ENCODE measurements around the gene DOK1.

DNA sequence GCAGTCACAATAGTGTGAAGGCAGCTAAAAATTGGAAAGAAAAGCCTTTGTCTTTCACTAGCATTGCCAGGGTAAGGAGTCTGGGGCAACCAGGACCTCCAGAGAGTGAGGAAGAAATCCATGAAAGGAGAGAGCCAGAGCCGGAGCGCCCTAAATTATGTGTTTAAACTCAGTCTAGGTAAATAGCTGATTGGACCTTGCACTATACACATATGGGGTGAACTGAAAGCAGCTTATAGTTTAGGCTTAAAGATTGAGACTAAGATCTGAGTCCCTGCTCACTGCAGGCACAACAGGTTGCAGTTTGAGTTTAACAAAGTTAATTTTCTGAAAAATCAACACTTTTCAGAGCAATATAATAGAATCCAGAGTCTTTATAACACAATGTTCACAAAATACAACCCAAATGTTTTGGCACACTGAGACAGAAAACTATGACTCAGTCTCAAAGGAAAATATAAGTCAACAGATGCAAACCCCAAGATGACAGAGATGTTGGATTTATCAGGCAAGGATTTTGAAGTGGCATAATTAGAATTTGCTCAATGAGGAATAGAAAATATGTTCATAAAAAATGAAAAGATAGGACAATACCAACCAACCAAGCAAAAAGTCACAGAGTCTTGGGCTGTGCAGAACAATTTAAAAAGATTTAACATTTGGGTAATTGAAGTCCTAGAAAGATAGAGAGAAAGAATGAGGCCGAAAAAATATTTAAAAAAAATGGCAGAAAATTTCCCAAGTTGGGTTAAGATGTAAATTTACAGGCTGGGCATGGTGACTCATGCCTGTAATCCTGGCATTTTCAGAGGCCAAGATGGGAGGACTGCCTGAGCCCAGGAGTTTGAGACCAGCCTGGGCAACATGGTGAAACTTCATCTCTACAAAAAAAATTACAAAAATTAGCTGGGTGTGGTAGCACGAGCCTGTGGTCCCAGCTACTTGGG is 39.6 kb downstream of the DOK1 start:
- TF ChIP-seq, protein P1, sequence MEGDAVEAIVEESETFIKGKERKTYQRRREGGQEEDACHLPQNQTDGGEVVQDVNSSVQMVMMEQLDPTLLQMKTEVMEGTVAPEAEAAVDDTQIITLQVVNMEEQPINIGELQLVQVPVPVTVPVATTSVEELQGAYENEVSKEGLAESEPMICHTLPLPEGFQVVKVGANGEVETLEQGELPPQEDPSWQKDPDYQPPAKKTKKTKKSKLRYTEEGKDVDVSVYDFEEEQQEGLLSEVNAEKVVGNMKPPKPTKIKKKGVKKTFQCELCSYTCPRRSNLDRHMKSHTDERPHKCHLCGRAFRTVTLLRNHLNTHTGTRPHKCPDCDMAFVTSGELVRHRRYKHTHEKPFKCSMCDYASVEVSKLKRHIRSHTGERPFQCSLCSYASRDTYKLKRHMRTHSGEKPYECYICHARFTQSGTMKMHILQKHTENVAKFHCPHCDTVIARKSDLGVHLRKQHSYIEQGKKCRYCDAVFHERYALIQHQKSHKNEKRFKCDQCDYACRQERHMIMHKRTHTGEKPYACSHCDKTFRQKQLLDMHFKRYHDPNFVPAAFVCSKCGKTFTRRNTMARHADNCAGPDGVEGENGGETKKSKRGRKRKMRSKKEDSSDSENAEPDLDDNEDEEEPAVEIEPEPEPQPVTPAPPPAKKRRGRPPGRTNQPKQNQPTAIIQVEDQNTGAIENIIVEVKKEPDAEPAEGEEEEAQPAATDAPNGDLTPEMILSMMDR (conservative IDR thresholded peaks at IDR 0.05; ENCODE audit: low read depth, low read length), result no peak
- TF ChIP-seq EZH2 (IDR thresholded peaks at IDR 0.05; ENCODE audit: low read length, unreplicated experiment) (no peak), EZH2phosphoT487 (IDR thresholded peaks at IDR 0.05; ENCODE audit: borderline replicate concordance, low read length) (no peak)
